CD4-positive, alpha-beta T cell treated with Interleukin-15 for 1 hour (primary cell): ENCODE results near the gene BUD23.
"Not testable (repeated sequence)": the region's sequence is repeated elsewhere in the genome, so short reads cannot be mapped to it uniquely, and the experiment has no call there.

ENCODE experiments used
- DNase-seq: peaks from one replicate; pipeline ENCODE4 v3.0.0-alpha.2; 2020

BUD23 gene

DNA sequence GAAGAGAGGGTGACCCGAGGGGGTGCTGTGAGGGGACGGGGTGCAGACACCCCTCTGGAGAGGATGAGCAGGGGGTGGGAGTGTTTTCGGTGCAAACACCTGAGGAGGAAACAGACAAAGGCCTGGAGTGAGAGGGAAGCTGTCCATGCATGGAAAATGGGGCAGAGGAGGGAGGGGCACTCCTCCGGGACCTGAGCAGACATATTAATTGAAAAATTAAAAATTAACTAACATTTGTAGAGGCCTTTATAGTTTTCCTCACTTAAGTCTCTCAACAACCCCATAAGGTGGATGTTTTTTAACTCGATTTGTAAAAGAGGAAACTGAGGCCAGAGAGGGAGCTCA lies 14.5 kb upstream of the BUD23 start:
- no peak for DNase-seq

DNA sequence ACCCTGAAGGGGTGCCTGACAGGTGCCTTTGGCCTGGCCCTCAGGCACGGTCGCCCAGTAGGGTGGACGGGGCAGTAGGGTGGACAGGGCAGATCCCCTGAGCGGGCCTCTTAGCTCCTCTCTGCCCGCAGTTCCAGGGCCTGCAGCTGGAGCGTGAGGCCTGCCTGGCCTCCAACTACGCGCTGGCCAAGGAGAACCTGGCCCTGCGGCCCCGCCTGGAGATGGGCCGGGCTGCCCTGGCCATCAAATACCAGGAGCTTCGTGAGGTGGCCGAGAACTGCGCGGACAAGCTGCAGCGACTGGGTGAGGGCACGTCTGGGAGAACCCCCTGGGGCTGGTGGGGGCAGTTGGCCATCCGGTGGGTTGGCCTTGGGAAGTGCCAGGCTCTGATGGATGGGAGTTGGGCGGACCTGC lies 14.1 kb upstream of the BUD23 start:
- no peak for DNase-seq

DNA sequence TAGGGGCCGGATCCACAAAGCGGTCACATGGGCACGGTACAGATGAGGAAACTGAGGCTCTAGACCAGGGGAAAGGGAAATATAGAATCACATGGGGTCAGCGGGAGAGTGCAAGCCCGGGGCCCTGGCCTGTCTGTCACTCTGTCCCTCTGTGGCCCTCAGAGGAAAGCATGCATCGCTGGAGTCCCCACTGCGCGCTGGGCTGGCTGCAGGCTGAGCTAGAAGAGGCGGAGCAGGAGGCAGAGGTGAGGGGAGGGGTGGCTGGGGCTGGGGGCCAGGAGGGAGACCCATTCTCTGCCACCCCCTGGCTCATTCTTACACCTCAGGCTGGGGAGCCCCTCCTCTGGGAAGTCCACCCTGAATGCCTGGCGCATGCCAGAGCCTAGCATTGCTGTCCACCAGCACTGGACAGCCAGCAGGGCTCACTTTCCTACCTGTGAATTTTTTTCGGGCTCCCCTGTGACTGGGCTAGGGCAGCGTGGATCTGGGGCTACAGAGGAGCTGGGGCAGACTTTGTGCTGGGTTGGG lies 13.5 kb upstream of the BUD23 start:
- no peak for DNase-seq

DNA sequence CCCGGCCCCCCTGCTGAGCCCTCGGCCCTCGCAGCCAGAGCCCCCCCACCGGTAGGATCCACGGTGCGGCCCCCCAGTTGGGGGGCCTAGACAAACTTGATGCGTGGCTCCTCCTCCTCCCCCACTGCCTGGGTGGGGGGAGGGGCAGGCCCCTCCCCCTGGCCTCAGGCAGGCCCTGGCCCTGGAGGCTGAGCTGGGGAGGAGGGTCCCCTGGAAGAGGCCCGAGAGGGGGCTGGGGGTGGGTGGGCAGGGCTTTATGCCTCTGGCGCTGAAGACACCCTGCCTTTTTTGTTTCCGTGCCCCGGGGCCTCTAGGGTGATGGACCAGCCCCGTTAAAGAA lies 12.1 kb upstream of the BUD23 start:
- no peak for DNase-seq

DNA sequence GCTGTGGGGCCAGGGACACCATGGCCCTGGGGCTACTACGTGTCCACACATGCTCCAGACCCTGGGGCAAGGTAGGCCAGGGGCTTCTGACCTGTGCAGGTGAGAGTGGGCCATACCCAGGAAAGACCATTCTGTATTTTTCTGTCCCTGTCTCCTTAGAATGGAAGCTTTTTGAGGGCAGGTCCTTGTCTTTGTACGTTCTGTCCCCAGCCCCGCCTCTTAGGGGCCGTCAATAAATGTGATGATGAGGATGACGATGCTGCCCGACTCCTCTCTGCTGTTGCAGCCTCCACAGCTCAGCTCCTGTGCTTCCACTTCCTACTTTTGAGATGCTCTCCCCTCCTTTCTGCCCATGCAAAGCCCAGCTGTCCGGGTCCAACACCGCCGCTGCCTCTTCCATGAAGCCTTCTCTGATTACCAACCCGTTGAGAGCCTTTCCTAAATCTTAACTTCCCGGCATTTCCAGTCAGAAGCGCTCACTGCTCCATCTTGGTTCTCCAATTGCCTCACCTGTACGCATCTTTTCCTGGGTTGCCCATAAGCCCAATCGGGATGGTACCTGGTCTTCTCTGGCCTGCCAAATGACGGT lies 11.4 kb upstream of the BUD23 start:
- no peak for DNase-seq

DNA sequence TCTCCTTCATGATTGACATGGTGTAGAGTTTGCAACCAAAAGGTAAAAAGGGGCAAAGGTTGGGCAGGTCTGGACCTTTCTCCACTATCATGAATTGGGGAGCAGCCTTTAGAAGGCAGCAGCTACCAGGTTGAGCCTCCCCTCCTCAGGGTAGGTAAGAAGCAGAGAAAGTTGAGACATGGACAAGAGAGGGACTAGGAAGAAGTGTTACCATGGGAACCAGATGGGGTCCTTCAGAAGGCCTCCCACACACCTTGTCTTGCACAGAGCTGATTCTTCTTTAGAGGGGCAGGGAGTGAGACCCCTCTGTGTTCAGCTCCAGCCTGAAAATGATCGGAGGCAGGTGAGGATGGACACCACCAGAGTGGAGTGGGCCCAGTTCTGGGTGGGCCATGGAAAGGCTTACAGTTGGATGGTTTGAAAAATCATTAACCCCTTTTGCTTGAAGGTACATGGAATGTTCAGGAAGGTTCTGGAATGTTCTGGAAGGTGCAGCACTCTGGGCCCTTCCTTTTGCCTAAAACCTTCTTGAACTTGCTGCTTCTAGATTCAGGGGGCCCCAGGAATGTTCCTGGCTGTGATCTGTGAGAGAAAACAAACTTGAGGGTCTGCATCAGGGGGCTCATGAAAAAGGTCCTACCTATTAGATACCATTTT lies 8.8 kb upstream of the BUD23 start:
- no peak for DNase-seq

DNA sequence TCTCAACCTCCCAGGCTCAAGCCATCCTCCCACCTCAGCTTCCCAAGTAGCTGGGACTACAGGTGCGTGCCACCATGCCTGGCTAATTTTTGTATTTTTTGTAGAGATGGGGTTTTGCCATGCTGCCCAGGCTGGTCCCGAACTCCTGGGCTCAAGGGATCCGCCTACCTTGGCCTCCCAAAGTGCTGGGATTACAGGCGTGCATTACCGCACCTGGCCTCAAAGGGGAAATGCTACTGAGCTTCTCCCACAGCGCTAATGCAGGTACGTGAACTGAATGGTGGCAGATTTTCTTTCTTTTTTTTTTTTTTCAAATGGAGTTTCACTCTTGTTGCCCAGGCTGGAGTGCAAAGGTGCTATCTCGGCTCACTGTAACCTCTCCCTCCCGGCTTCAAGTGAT lies 7.3 kb upstream of the BUD23 start:
- DNase-seq = not testable (repeated sequence)

DNA sequence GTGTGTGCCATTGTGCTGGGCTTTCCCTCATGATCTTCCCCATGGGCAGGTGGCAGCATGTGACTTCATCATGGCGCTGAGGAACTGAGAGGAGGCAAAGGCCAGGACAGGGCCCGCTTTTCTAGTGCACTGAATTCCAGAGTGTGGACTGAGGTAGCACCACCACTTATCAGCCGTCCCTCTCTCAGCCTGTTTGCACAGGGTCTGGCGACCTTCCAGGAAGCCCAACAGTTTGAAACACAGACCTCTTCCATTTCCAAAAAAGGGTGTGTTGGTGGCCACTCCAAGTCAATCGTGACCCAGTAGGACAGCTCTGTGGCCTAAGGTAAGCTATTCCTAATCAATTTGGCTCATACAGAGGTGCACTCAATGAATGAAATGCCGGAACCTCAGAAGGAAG lies 4.5 kb upstream of the BUD23 start:
- DNase-seq = no peak

DNA sequence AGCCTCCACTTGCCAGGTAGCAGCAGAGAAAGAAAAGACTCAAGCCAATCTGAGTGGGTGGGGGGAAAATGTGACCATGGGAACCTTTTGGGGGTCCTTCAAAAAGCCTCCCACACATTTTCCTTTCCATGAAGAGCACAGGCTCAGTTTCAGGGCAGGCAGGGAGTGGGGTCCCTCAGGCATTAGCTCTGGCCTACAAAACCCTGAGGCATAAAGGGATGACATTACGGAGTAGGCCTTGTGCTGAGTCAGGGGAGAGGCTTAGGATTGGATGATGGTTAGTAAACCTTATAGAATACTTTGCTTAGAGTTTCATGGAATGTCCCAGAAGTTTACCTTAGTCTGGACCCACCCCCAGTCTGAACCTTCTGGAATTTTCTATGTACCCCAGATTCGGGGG lies 3.7 kb upstream of the BUD23 start:
- no peak for DNase-seq

DNA sequence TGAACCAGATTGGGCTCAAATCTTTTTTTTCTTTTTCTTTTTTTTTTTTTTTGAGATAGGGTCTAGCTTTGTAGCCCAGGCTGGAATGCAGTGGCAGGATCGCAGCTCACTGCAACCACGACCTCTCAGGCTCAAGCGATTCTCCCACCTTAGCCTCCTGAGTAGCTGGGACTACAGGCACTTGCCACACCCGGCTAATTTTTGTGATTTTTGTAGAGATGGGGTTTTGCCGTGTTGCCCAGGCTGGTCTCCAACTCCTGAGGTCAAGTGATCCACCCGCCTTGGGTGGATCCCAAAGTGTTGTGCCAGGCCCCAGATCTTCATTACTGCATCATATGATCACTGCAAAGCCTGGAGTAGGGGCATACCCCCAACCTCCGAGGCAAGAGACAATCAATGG lies 2.9 kb upstream of the BUD23 start:
- DNase-seq = no peak

DNA sequence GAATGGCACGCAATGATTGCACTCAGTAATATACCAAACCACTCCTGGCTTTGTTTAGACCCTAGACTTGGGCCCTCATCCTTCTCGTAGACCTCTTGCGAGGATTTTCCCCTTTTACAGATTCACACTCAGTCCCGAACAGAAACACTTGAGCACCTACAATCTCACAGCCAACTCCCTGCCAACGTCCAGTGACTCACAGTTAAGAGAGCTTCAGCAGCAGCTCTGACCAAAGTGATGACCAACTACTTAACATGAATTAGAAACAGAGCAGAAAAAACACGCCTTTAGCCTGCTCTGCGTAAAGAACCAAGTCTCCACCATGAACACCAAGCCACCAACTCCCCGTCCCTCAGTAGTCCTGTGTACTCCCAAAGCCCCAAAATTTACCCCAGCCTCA lies 2.4 kb upstream of the BUD23 start:
- DNase-seq = no peak

DNA sequence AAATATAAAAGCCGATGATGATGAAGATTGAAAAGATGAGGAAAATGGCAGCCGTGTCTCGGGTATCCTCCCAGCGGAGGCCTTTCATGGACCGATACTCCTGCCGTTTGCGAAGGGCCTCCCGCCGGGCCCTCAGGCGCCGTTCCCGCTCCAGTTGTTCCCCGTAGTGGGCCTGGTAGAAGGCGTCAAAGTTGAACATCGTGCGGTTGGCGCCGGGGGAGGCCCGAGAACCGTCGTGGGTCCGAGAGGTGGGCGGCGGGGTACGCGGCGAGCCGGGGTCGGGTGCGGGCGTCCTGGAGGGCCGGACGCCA lies 697 bp upstream of the BUD23 start:
- no peak for DNase-seq

DNA sequence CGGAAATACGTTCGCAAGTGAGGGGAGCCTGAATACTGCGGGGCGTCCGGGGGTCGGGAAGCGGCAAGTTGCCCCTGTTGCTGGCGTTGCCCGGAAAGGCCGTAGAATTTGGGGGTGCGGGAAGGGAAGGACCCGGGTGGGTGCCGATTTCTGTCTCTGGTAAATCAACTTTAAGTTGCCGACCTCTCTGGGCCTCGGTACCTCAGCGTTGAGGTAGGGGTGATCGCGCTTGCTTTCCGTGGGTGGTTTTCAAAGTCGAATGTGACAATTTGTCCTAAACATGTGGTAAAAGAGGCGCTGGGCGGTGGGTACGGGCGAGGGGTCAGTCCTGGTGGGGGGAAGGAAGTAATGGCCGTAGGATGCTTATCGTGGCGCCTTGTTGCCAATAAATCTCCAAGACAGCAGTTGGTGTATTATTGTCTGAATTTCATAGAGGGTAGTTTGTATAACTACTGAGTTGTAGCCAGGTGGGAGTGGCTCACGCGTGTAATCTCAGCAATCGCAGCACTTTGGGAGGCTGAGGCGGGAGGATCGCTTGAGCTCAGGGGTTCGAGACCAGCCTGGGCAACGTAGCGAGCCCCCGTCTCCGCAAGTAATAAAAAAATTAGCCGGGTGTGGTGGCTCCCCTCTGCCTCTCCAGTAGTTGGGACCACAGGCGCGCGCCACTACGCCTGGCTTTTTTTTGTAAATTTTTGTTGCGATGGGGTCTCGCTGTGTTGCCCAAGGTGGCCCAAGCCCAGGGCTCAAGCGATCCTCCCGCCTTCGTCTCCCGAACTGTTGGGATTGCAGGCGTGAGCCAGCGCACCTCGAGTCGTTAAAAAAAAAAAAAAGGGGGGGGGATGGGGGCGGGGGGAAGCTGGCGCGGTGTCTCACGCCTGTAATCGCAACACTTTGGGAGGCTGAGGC lies 644 bp downstream of the BUD23 start:
- DNase-seq = no peak

DNA sequence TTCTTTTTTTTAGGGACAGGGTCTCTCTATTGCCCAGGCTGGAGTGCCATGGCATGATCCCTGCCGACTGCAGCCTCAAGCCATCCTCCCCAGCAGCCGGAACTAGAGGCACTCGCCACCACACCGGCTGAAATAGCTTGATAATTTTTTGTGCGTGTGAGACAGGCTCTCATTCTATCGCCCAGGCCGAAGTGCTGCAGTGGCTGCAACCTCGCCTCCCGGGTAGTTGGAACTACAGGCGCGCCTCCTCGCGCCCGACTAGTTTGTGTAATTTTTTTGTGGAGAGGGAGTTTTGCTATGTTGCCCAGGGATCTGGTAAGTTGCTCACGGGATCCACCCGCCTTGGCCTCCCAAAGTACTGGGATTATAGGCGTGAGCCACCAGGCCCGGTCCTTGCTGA lies 1.9 kb downstream of the BUD23 start:
- DNase-seq = no peak

DNA sequence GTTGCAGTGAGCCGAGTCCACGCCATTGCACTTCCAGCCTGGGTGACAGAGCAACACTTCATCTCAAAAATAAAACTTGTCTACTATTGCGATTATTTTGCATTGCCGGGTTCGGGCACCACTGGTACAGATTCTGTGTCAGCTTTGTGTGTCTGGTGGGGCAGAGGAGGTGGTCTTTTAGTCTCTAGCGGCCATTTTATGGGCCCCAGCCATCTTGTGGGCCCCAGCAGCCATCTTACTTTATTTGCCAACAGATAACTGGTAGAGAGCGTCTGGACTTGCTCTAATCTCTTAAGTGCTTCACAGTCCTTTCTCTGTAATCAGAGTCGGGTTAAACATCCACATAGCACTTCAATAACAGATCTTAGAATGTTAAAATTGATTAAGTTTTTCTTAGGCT lies 4.9 kb downstream of the BUD23 start:
- DNase-seq = no peak

DNA sequence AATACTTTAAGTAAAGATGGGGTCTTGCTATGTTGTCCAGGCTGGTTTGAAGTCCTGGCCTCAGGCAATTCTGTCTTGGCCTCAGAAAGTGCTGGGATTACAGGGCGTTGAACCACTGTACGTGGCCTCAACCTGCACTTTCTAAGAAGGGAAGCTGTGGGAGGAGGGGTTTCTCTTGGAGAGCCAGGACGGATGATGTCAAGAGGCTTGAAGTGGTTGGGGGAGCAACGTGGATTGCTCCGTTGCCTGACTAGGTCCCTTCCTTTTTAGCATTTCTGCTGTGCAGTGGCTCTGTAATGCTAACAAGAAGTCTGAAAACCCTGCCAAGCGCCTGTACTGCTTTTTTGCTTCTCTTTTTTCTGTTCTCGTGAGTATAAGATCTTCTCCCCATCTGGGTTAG lies 7.2 kb downstream of the BUD23 start:
- no peak for DNase-seq

DNA sequence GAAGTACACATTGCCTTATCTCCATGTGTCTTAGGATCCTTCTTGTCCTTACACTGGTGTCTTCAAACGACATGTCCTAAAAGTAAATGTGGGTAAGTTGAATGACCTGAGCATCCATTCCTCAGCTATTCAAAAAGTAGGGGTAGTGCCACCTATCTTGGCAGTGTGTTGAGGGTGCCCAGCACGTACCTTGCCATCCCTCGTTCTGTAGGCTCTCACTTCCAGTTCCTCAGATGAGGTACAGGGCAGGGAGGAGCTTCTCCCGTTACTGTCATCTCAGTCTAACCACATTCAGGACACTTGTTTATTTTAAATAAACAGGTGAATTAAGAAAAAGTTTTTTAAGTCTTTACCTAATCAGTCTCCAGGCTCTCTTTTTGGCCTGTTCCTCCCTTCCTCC lies 13.0 kb downstream of the BUD23 start:
- DNase-seq = no peak

DNA sequence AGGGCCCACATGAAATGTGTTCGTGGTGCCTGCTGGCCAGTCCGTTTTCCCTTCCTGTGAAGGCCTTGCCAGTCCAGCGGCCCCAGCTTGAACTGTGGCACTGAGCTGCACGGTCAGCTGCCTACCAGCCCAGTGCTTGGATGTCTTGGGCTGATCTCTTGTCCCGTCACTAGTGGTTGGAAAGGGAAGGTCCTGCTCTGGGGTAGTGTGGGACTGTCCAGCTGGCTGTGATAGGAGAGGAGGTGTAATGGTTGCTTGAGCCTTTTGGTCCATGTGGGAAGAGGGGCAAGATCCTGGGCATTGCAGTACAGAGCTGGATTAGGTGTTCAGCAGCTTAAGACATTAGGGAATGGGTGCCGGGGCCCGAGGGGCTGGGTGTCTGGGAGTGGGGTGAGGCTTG lies 15.0 kb downstream of the BUD23 start:
- DNase-seq = peak; percentile 11

DNA sequence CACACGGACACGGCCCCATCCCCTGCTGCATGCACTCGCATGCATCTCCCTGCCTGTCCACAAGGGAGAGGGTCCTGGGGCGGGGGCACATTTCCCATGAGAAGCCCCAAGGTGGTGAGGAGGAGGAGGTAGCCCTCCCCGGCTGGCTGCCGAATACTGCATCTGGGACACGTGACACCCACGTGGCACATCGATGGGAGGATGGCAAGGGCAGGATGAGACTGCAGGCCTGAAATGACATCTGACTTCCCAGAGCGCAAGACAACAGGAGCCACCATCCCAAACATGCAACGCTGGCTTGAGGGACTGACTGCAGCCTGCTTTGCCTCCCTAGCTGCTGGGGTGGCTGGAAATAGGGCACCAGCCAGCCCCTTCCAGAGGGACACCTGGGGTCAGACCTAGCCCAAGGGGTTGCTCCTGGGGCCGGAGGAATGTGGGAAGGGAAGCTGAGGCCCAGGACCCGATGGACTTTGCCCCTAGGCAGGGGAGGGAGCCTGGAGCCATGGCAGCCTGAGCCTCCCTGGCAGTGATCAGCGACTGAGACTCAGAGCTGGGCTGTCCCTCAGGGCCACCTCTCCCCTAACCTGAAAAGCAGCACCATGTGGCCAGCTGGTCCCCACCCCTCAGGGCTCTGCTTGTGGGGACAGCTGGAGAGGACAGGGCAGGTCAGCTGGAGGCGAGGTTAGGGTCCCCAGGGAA lies 16.1 kb downstream of the BUD23 start:
- DNase-seq = peak; percentile 12

DNA sequence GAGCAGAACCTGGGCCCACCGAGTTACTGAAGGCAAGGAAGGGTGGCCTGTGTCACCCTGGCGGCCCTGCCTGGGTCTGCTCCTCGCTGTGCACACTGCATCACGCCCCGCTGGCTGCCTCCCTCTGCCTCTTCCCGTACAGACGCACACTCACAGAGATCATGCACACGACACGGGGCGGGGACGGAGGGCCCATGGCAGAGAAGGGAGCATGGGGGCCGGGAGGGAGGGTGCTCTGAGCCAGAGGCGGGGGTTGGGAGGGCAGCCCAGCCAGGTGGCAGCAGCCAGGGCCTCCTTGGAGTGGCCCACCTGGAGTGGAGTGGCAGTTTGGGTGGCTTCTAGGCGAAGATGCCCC lies 16.6 kb downstream of the BUD23 start:
- DNase-seq = no peak

DNA sequence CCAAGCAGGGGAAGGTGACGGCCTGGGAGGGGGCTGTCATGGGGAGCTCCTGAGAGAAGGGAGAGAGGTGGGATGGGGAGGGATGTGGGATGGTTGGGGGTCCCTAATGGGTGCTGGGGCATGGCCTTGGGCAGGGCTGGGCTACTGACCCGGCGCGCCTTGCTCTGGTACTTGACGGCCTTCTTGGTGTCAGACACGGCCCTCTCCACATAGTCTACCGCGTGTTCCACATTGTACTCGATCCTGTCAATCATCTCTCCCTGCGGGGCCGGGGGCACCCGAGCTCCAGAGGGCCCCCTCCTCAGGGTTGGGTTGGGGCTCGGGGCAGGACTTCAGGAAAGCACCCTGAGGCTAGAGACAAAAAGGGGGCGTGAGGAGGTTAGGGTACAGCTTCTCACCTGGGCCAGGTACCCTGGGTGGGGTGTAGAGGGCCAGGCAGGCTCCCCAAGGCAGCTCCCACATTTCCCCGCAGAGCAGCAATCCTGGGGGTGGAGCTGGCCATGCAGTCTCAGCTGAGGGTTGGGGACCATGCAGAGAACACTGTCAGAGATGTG lies 17.3 kb downstream of the BUD23 start:
- DNase-seq = no peak

DNA sequence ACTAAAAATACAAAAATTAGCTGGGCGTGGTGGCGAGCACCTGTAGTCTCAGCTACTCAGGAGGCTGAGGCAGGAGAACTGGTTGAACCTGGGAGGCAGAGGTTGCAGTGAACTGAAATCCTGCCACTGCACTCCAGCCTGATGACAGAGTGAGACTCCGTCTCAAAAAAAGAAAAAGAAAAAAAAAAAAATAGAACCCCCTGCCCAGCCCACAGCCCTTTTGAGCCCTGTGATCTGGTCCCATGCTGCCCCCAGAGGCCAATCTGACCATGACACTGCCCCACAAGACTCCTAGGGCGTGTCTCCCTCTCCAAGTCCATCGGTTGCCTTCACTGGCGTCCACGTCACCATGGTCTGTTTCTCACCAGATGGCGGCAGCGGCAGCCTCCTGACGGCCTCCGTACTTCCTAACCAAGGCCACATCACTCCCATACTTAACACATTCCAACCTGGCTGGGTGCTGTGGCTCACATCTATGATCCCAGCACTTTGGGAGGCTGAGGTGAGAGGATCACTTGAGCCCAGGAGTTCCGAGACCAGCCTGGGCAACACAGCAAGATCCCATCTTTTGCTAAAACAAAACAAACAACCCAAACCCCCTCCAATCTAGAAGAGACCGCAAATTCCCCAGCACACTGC lies 18.1 kb downstream of the BUD23 start:
- peak; percentile 32 for DNase-seq

DNA sequence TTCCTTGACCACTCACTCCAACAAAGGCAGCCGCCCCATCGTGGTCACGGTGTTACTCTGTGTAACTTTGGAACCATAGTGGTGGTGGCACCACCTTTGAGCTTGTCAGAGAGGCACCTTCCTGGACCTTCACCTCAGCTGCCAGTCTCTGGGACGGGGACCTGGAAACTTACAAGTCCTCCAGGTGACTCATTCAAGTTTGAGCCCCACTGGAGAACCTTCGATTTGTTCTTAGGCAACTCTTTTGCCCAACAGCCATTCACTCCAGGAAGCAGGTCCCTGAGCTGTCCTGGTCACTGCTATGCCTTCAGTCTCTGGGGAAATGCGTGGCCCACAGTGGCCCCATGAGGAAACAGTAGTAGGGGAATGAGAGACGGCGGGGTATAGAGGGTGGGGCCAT lies 18.8 kb downstream of the BUD23 start:
- DNase-seq = no peak
